HEK293 (cell line): Measurements from ENCODE around the gene NEK8.

ENCODE experiments used
- AEBP2 ChIP-seq: fragments of 450-650 bp; formaldehyde crosslinking; IDR thresholded peaks from 2 replicates; pipeline ENCODE4 v1.5.1; 2016; ENCODE audit warnings: missing biosample characterization, missing genetic modification characterization, borderline replicate concordance
- CTCF ChIP-seq: fragments of 450-650 bp; formaldehyde crosslinking; IDR thresholded peaks from 2 replicates; pipeline ENCODE4 v1.5.1; 2016; ENCODE audit warnings: missing biosample characterization, missing genetic modification characterization
- ELK4 ChIP-seq: IDR thresholded peaks from 2 replicates; pipeline ENCODE4 v1.6.1; 2011; ENCODE audit warnings: mild to moderate bottlenecking, low read depth, low read length, borderline replicate concordance
- OSR2 ChIP-seq: fragments of 450-650 bp; formaldehyde crosslinking; IDR thresholded peaks from 2 replicates; pipeline ENCODE4 v1.5.1; 2016; ENCODE audit warnings: missing biosample characterization, missing genetic modification characterization
- SCRT1 ChIP-seq: fragments of 450-650 bp; formaldehyde crosslinking; IDR thresholded peaks from 2 replicates; pipeline ENCODE4 v1.5.1; 2016; ENCODE audit warnings: missing biosample characterization, missing genetic modification characterization, borderline replicate concordance
- SCRT2 ChIP-seq: fragments of 450-650 bp; formaldehyde crosslinking; IDR thresholded peaks from 2 replicates; pipeline ENCODE4 v1.5.1; 2016; ENCODE audit warnings: missing biosample characterization, missing genetic modification characterization
- TSHZ1 ChIP-seq: fragments of 450-650 bp; formaldehyde crosslinking; IDR thresholded peaks from 2 replicates; pipeline ENCODE4 v1.5.1; 2016; ENCODE audit warnings: missing biosample characterization, missing genetic modification characterization, borderline replicate concordance
- ZBTB1 ChIP-seq: fragments of 450-650 bp; formaldehyde crosslinking; IDR thresholded peaks from 2 replicates; pipeline ENCODE4 v1.5.1; 2016; ENCODE audit warnings: missing biosample characterization, missing genetic modification characterization
- ZBTB11 ChIP-seq: fragments of 450-650 bp; formaldehyde crosslinking; conservative IDR thresholded peaks from 2 replicates; pipeline ENCODE4 v1.5.1; 2016; ENCODE audit warnings: low read depth, missing biosample characterization, missing genetic modification characterization
- ZNF19 ChIP-seq: fragments of 450-650 bp; formaldehyde crosslinking; IDR thresholded peaks from 2 replicates; pipeline ENCODE4; 2016; ENCODE audit warnings: missing biosample characterization, missing genetic modification characterization, low read depth
- ZNF211 ChIP-seq: fragments of 450-650 bp; formaldehyde crosslinking; IDR thresholded peaks from 2 replicates; pipeline ENCODE4 v1.5.1; 2016; ENCODE audit warnings: low read depth, missing biosample characterization, missing genetic modification characterization
- ZNF223 ChIP-seq: fragments of 450-650 bp; formaldehyde crosslinking; IDR thresholded peaks from 2 replicates; pipeline ENCODE4 v1.5.1; 2016; ENCODE audit warnings: missing biosample characterization, missing genetic modification characterization
- ZNF23 ChIP-seq: fragments of 450-650 bp; formaldehyde crosslinking; IDR thresholded peaks from 2 replicates; pipeline ENCODE4 v1.5.1; 2016; ENCODE audit warnings: missing biosample characterization, missing genetic modification characterization, borderline replicate concordance
- ZNF280D ChIP-seq: fragments of 450-650 bp; formaldehyde crosslinking; IDR thresholded peaks from 2 replicates; pipeline ENCODE4 v1.5.1; 2016; ENCODE audit warnings: missing biosample characterization, missing genetic modification characterization
- ZNF311 ChIP-seq: fragments of 450-650 bp; formaldehyde crosslinking; IDR thresholded peaks from 2 replicates; pipeline ENCODE4 v1.5.1; 2017; ENCODE audit warnings: missing biosample characterization, missing genetic modification characterization, borderline replicate concordance
- ZNF335 ChIP-seq: fragments of 450-650 bp; formaldehyde crosslinking; conservative IDR thresholded peaks from 2 replicates; pipeline ENCODE4 v1.5.1; 2016; ENCODE audit warnings: missing biosample characterization, missing genetic modification characterization
- ZNF341 ChIP-seq: fragments of 450-650 bp; formaldehyde crosslinking; IDR thresholded peaks from 2 replicates; pipeline ENCODE4; 2016; ENCODE audit warnings: low read depth, missing biosample characterization, missing genetic modification characterization
- ZNF488 ChIP-seq: fragments of 450-650 bp; formaldehyde crosslinking; IDR thresholded peaks from 2 replicates; pipeline ENCODE4 v1.5.1; 2016; ENCODE audit warnings: missing biosample characterization, missing genetic modification characterization
- ZNF544 ChIP-seq: fragments of 450-650 bp; formaldehyde crosslinking; IDR thresholded peaks from 2 replicates; pipeline ENCODE4 v1.5.0; 2017; ENCODE audit warnings: missing biosample characterization, missing genetic modification characterization
- ZNF548 ChIP-seq: fragments of 450-650 bp; formaldehyde crosslinking; IDR thresholded peaks from 2 replicates; pipeline ENCODE4 v1.5.1; 2016; ENCODE audit warnings: missing biosample characterization, missing genetic modification characterization
- ZNF610 ChIP-seq: fragments of 450-650 bp; formaldehyde crosslinking; IDR thresholded peaks from 2 replicates; pipeline ENCODE4 v1.5.1; 2016; ENCODE audit warnings: missing biosample characterization, missing genetic modification characterization, borderline replicate concordance
- ZNF707 ChIP-seq: fragments of 450-650 bp; formaldehyde crosslinking; IDR thresholded peaks from 2 replicates; pipeline ENCODE4 v1.5.1; 2016; ENCODE audit warnings: missing biosample characterization, missing genetic modification characterization
- ZSCAN30 ChIP-seq: fragments of 450-650 bp; IDR thresholded peaks from 2 replicates; pipeline ENCODE4 v1.5.1; 2018; ENCODE audit warnings: missing biosample characterization, mild to moderate bottlenecking, missing genetic modification characterization, moderate library complexity

Gene NEK8

GRCh38 chr17:28720247-28720996 lies 8.2 kb upstream of the NEK8 start (continued):
- TF ChIP-seq TSHZ1 (no peak), AEBP2 (no peak), OSR2 (no peak), ZNF280D (tag by site-specific recombination) (no peak), ZNF488 (tag by site-specific recombination) (no peak), ZNF341 (tag by site-specific recombination) (0 out of 2 replicates have a peak, but pooled peaks have one; percentile 2), ZBTB1 (tag by site-specific recombination) (no peak), ZSCAN30 (tag by site-specific recombination) (no peak), ZNF335 (tag by site-specific recombination) (no peak), ZNF610 (tag by site-specific recombination) (no peak), SCRT1 (tag by site-specific recombination) (no peak), CTCF (peak; percentile 28; the same call in 1 of the 2 replicates), ZNF19 (tag by site-specific recombination) (no peak), ZNF223 (no peak), ZNF311 (tag by site-specific recombination) (no peak), ZNF211 (no peak), ZNF707 (no peak), ZBTB11 (tag by site-specific recombination) (no peak), ELK4 (no peak; the same call in 1 of the 2 replicates), SCRT2 (0 out of 2 replicates have a peak, but pooled peaks have one; percentile 38), ZNF23 (tag by site-specific recombination) (peak; percentile 19; the same call in 1 of the 2 replicates), ZNF544 (tag by site-specific recombination) (no peak), ZNF548 (tag by site-specific recombination) (no peak)
